ENCODE data around the gene ALDH2. TPM values are rescaled to one million over a fixed set of nuclear protein-coding genes. Genes with fewer than 3 reads are reported as not detected.
"Not testable (repeated sequence)": the region's sequence is repeated elsewhere in the genome, so short reads cannot be mapped to it uniquely, and the experiment has no call there.

ALDH2 gene
- total RNA-seq, 1 donor from 2014 or later, result 410 TPM

DNA sequence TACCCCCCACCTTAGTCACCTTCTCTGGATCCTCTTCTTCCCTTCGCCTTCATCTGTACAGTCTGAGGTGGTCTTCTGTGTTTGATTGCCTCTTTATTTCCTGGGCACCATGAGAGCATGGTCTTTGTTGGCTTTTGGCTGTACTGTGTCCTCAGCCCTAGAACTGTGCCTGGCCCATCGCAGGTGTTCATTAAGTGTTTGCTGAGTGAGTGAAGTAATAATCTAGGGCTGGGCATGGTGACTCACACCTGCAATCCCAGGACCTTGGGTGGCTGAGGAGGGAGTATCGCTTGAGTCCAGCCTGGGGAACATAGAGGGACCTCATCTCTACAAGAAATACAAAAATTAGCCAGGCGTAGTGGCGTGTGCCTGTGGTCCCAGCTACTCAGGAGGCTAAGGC is 13.9 kb downstream of the ALDH2 start:
- ATAC-seq (no peak), DNase-seq (no peak)
- intact Hi-C loops (cut with micrococcal nuclease), result no loop called here

DNA sequence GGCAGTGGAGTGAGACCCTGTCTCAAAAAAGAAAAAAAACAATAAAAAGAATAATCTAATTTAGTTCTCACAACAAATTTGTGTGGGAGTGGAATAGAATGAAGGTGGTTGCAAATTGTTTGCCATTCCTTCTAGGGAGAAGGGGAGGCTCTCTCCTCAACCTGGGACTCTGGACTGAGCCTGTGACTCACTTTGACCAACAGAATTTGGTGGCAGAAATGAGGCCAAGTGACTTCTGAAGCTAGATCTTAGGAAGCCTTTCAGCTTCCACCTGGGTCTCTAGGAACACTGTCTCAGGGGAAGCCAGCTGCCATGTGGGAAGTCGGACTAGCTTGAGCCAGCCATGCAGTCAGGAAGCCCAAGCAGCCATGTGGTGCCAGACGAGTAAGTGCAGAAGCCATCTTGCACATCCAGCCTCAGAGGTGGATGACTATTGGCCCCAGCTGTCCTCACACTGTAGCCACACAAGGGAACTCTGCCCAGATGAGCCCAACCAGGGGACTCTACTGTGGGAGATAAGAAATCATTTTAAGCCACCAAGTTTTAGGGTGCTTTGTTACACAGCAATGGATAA is 14.4 kb downstream of the ALDH2 start:
- no peak for ATAC-seq
- DNase-seq, result no peak
- intact Hi-C loops (cut with micrococcal nuclease), result no loop called here

DNA sequence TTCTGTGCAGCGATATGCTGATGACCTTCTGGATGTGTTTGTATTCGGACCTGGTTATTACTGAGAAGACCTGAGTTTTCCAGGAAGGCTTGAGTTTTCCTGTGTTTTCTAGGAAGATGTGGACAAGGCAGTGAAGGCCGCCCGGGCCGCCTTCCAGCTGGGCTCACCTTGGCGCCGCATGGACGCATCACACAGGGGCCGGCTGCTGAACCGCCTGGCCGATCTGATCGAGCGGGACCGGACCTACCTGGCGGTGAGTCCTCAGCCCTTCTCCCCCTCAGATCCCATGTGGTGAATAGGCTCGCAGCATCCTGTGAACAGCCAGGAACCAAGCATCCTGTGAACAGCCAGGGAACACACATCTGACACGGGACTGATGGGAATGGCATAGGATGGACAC is 16.3 kb downstream of the ALDH2 start:
- ATAC-seq (no peak), DNase-seq (no peak)
- intact Hi-C loops (cut with micrococcal nuclease), result no loop called here

DNA sequence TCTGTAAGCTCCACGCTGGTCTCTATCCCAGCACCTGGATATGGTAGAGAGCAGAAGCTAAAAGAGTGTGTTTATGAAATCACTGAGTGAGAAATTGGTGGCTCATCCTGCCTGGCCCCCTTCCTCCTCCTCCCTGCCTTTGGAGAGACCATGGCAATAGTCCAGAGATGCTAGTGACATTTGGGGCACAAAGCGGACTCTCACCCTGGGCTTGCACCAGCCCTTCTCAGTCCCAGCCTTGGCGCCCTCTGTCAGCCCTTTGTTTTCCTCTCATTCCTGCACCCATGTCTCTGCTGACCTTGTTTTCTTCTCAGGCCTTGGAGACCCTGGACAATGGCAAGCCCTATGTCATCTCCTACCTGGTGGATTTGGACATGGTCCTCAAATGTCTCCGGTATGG is 18.2 kb downstream of the ALDH2 start:
- ATAC-seq (no peak), DNase-seq (no peak)
- intact Hi-C loops (cut with micrococcal nuclease), result no loop called here

DNA sequence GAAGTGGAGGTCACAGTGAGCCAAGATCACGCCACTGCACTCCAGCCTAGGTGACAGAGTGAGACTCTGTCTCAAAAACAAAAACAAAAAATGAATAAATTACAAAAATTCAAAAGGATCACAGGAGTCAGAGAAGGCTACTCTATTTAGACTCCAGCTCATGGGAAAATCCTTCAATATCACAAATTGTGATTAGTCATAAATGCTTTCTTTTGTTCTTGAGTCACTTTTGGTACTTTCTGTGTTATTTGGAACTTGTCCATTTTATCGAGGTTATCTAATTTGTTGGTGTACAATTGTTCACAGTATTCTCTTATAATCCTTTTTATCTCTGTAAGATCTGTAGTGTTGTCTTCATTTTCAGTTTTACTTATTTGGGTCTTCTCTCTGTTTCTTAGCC is 18.9 kb downstream of the ALDH2 start:
- intact Hi-C loops (cut with micrococcal nuclease), result no loop called here
- ATAC-seq, result no peak
- no peak for DNase-seq

DNA sequence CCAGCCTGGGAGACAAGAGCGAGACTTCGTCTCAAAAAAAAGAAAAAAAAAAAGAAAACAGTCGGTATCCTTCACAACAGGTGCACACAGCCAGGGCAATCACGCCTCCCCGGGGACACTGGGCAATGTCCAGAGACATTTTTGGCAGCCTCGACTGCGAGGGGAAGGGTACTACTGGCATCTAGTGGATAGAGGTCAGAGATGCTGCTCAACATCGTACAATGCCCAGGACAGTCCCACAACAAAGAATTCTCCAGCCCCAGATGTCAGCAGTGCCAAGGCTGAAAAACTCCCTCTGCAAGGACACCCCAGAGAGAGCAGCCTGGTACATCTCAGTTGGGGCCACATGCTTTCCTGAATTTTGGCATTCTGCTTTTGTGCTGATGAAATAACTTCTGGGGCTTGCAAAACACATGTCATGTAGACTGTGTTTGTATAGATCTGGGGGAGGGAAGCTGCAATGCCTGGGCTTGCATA is 21.5 kb downstream of the ALDH2 start:
- intact Hi-C loops (cut with micrococcal nuclease), result no loop called here
- peak; percentile 81 for ATAC-seq
- DNase-seq, result peak; percentile 60

DNA sequence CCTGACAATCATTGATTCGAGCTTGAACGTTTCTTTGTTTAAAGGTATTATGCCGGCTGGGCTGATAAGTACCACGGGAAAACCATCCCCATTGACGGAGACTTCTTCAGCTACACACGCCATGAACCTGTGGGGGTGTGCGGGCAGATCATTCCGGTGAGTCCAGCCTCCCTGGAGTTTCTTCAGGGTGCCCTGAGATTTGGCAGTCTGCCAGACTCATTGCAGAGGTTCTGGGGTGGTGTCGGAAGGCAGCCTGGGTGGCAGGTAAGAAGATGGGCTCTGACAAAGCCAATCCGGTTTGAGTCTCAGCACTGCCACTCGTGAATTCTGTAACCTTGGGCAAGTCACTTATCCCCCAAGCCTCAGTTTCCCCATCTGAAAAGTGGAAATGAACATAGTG is 23.0 kb downstream of the ALDH2 start:
- no peak for DNase-seq
- no peak for ATAC-seq
- intact Hi-C loops (cut with micrococcal nuclease), result no loop called here

DNA sequence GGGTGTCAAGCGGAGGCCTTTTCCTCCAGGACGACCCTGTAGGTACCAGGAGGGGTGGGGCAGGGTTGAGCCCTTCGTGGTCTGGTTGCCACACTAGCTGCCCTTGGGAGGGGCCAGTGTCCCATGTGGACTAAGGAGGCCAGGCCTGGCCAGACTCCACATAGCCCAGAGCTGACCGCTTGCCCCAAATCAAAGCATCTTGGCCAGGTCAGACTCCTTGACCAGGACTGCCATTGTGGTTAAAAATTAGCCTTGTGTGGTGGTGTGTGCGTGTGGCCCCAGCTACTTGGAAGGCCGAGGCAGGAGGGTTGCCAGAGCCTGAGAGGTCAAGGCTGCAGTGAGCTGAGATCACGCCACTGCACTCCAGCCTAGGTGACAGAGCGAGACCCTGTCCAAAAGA is 24.8 kb downstream of the ALDH2 start:
- no peak for DNase-seq
- ATAC-seq, result no peak
- intact Hi-C loops (cut with micrococcal nuclease), result no loop called here

DNA sequence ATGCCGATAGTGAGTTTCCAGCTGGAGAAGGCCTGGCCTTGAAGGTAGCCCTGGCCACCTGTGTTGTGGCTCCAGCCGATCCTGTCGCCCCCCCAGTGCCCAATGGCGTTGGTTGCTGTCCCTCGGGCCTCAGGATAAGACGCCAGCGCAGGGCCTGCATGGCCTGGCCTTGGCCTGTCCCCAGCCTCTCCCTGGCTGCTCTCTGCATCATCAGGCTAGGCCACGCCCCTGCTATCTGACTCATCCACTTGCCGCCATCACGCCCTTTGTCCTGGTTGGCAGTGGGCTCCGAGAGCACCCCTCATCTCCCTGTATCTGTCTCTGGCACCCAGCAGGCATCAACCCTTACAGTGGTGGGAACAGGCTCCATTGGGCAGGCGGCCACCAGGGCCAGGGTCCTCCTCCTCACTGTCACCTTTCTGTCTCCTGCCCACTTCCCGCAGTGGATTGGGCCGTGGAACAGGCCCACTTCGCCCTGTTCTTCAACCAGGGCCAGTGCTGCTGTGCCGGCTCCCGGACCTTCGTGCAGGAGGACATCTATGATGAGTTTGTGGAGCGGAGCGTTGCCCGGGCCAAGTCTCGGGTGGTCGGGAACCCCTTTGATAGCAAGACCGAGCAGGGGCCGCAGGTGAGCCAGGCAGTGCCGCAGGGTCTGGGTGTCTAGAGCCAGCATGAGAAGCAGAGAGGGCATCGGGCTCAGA is 25.6 kb downstream of the ALDH2 start:
- intact Hi-C loops (cut with micrococcal nuclease), result no loop called here
- ATAC-seq (peak; percentile 85), DNase-seq (peak; percentile 73)

DNA sequence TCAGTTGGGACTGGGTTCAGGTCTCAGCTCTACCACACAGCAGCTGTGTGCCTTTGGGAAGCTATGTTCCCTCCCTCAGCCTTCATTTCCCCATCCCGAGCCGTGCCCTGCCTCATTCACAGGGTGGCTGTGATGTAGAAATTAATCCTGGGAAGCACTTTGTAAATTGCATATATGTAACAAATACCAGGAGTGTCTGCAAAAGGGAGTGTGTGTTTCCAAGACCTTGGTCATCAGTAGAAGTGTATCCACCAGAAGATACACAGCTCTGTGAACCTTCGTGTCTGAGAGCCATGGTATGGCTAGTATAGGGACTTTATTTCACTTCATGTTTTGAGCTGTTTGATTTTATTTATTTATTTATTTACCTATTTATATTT is 26.1 kb downstream of the ALDH2 start:
- intact Hi-C loops (cut with micrococcal nuclease), result no loop called here
- DNase-seq (no peak), ATAC-seq (no peak)

DNA sequence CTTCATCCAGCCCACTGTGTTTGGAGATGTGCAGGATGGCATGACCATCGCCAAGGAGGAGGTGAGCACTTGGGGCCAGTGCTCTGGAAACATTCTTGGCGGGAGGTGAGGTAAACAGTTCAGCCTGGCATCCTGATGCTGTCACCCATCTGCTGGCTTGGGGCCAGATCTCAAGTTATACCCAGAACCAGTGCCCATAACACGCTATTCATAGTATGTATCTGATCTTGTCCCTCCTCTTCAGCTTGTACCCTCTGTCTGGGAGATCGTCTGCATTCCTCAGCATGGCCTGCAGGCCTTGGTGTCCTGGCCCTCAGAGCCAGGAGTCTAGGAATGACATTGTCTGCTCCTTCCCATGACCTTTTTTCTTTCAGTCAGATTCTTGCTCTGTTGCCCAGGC is 31.4 kb downstream of the ALDH2 start:
- intact Hi-C loops (cut with micrococcal nuclease), result no loop called here
- no peak for DNase-seq
- ATAC-seq, result peak; percentile 80

DNA sequence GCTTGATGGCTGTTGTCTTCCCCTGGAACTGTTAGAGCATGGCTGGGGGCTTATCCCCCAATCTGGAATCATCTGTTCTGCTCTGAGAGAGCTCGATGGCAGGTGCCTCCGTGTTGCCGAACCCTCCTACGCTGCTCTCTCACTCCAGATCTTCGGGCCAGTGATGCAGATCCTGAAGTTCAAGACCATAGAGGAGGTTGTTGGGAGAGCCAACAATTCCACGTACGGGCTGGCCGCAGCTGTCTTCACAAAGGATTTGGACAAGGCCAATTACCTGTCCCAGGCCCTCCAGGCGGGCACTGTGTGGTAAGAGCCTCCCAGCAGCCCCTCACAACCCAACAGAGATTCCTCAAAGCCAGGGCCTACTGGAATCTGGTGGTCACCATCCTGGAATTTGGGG is 33.0 kb downstream of the ALDH2 start:
- DNase-seq (no peak), ATAC-seq (no peak)
- intact Hi-C loops (cut with micrococcal nuclease), result no loop called here

DNA sequence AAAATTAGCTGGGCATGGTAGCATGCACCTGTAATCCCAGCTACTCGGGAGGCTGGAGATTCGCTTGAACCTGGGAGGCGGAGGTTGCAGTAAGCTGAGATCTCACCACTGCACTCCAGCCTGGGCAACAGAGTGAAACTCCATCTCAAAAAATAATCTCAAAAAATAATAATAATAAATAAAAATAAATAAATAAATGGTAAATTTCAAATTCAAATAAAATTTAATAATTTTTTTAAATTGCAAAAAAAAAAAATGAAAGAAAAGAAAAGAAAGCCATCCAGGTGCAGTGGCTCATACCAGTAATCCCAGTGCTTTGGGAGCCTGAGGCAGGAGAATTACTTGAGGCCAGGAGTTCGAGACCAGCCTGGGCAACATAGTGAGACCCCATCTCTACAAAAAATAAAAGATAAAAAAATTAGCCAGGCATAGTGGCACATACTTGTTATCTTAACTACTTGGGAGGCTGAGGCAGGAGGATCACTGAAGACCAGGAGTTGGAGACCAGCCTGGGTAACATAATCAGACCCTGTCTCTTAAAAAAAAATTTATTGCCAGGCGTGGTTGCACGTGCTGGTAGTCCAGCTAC is 36.4 kb downstream of the ALDH2 start:
- DNase-seq (no peak), ATAC-seq (no peak)
- intact Hi-C loops (cut with micrococcal nuclease), result no loop called here

DNA sequence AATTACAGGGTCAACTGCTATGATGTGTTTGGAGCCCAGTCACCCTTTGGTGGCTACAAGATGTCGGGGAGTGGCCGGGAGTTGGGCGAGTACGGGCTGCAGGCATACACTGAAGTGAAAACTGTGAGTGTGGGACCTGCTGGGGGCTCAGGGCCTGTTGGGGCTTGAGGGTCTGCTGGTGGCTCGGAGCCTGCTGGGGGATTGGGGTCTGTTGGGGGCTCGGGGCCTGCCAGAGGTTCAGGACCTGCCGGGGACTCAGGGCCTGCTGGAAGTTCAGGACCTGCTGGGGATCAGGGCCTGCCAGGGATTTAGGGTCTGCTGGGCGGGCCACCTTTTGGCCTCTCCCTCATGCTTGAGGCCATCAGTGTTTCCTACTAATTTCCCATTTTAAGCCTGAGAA is 37.1 kb downstream of the ALDH2 start:
- no peak for DNase-seq
- intact Hi-C loops (cut with micrococcal nuclease), result no loop called here
- ATAC-seq, result no peak

DNA sequence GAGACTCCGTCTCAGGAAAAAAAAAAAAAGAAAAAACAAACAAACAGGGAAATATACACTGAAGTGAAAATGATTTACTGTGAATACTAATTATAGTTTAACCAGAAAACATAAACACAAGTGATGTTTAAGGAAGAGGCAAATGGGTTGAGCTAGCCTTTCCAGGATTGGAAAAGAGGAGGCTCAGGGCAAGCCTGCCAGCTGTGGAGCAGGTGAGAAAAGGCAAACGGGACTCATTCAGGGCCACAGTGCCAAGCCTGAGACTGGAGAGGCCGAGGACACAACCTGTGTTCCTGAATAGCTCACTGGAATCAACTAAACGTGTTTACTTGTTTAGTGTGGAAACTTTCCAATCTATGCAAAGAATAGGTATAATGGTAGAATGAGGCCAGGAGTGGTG is 39.6 kb downstream of the ALDH2 start:
- no peak for ATAC-seq
- no peak for DNase-seq
- intact Hi-C loops (cut with micrococcal nuclease), result no loop called here

DNA sequence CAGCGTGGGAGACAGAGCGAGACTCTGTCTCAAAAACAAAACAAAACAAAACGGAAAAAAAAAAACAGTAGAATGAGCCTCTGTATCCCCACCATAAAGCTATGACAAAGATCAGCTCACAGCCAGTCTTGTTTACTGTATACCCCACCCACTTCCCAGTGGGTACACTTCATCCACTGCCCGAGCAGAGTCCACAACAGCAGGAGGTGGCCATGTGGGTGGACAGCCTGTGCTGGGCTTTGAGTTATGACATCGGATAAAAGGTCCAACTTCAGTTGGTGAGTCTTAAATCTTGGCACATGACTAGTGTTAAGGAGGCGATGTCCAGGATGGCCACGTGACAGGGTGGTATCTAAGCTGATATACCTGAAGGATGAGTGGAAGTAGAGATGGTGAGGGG is 40.5 kb downstream of the ALDH2 start:
- intact Hi-C loops (cut with micrococcal nuclease), result no loop called here
- ATAC-seq (no peak), DNase-seq (no peak)

DNA sequence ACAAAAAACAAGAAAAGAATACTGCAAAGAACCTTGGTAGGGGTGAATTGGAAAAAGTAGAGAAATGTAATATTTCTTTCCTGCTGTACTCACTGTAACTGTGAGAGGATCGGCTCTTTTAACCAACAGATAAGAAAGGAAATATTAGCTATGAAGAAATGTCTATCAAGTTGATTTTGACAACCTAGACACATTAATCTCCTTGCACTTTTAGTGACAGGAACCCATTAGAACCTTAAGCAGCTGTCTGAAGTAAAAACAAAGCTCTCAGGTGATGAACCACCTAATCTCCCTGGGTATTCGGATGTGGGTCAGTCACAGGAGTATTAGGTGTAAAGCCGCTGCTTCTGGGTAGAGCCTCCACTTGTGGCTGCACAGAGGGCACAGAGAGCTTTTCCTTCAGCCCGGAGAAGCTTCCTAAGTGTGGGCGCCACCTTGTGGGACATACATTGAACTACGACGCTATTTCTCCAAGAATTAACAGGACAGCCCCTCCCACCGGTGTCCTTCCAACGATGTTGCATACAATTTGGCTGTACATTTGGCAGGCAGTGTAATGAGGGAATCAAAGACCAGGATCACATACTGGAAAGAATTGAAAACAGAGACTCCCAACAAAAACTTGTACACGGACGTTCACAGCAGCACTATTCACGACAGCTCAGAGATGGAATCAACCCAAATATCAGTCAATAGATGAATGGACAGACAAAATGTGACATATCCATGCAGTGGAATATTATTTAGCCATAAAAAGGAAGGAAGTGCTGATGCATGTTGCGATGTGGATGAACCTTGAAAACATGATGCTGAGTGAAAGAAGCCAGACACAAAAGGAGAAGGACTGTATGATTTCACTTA is 46.4 kb downstream of the ALDH2 start:
- DNase-seq (peak; percentile 73), ATAC-seq (peak; percentile 93)
- intact Hi-C loops (cut with micrococcal nuclease), result loop anchor here (10.0 kb wide), 1 partner anchor 58 kb away; no protein-coding TSS in a partner anchor

DNA sequence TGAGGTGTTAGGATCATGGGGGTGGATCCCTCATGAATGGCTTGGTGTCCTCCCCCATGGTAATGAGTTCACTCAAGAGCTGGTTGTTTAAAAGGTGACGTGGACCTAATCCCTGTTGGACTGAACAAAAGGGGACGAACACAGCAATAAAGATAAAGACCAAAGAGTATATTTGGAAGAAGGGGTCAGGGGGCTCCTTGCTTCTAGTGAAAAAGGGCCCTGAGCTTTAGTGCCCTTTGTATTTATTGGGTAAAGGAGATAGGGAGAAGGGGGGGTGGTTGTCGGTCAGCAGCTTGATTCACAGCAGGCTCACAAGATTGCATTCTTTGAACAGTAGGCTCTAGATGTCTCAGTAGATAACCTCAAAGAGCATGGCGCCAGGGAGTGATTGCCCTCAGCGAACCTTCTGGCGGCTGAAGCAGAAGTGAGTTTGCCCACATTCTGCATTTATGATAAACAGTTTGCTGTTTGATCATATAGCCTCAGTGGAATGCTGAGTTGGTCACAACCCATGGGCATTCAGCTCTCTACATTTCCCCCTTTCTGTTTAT is 49.4 kb downstream of the ALDH2 start:
- ATAC-seq (no peak), DNase-seq (no peak)
- intact Hi-C loops (cut with micrococcal nuclease), result loop anchor here (10.0 kb wide), 1 partner anchor 61 kb away; no protein-coding TSS in a partner anchor

DNA sequence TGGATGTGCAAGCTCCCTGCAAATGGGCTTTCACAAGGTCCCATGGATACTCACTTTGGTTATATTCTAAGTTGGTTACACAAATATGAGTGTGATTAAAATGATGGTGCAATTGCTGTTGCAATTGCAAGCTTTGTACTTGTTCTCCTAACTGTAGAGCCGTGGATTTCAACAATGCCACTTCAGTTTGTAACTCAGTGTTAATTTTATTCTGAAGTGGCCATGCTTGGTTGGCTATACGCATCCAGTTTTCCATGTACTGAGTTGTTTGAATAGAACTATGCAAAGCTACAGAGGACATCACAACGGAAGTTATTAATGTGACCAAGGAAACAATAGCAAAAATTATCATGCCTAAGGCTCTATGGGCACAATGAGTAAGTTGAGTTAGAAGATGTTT is 50.2 kb downstream of the ALDH2 start:
- not testable (repeated sequence) for ATAC-seq, DNase-seq
- intact Hi-C loops (cut with micrococcal nuclease), result loop anchor here (10.0 kb wide), 1 partner anchor 62 kb away; no protein-coding TSS in a partner anchor

Measured in left ventricle myocardium superior (tissue), 1 donor.